HS-5 (cell line): Measurements from ENCODE around the gene TFF1.

Experiments used
- DNase-seq: peaks from one replicate; pipeline ENCODE4 v3.0.0-alpha.2; 2012; ENCODE audit warnings: low read depth

TFF1 gene

DNA sequence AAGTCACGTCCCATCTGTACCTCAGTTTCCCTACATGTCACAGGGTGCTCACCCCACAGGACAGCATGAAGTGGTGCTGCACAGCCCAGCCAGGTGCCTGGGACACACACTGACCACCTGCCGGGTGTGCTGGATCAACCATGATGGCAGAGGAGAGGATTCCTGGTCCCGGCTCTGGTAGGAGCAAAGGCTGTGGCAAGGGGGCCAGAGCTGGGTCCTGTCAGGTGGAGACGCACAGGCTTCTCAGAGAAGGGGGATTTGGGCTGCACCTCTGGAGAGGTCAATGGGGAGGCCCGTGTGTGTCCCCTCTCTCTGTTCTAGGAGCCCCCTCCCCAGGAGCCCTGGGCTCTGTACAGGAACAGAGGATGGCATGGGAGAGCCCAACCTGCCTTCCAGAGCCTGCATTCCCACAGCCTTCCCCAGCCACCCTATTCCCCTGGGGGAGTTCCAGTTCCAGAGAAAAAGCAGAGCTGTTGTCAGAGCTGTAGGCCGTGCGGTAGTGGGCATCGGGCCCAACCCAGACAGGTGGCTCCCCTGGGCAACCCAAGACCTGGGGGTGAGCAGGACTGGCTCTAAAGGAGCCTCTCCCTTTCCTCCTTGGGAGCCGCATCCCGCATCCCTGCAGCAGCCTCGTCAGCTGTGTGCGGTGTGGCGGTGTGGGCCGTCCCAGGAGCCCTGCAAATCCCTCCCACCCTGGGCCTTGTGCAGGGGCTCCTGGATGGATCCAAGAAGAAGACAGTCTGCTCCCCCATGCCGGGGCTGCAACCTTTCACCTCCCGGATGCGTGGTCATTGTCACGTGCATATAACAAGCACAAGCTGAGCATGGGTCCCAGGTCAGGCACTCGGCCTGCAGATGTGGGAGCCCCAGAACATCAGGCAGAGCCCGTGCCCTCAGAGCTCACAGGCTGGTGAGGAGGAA lies 48.2 kb downstream of the TFF1 start:
- DNase-seq = no peak

DNA sequence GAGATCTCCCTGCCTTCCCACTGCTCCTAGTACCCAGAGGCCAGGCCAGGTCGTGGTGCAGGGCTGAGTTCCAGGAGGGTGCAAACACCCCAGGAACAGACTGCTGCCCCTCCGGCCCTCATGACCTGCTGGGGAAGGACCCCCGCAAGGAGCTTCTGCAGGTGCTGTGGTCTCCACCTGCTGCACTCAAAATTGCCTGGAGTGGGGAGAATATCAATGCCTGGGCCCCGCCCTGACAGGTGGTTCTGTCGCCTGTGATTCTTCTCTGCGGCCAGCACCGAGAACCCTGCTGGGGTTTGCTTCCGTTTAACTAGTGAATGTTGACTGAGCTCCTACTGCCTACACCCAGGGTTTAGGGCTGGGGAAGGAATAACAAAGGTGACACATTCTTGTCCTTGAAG lies 49.0 kb downstream of the TFF1 start:
- no peak for DNase-seq

DNA sequence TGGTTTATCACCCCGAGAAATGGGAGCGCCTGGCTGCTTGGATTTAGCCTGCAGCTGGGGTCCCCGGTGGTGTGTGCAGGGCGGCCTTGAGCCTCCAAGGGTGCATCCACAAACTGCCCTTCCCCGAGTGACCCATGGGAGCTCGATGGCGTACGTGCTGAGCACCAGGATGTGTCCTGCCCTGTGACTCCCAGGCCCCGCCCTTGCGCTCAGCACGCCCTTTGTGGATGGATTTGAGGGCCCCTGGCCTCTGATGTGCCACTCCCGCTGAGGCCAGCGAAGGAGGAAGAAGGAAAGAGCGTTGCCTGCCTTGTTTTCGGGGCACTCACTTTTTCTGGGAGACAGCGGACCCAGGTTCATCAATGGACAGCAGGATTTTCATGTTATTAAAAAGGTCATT lies 49.4 kb downstream of the TFF1 start:
- DNase-seq = no peak

DNA sequence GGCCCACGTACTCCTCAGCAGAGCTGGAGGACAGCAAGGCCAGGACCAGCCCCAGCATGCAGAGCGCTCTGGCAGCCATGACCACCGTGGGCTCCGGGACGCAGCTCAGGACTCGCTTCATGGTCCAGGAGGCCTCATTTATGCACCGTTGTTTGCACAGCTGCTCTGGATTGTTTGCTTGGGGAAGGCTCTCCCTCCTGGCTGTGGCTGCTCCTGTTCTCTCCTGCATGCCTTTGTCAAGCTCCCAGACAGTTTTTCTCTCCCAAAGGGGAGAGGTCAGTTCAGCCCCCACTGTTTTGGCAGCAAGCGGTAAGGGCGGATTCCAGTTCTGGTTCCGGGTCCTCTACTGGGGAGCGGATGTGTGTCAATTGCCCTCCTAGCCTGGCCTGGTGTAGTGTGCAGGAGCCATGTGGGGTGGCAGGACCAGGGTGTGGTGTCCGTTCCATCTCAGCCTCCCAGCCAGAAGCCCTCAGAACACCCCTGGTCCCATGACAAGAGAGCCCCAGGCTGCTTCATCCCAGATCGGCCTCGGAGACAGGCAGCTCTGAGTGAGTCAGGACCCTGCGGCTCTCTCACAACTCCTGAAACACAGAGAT lies 50.9 kb downstream of the TFF1 start, which contains the start of gene TFF3:
TFF3 (minus strand) TSS at position 114 of the 596 bp plus-strand sequence; CDS start at position 79, 35 bp downstream.
- no peak for DNase-seq

DNA sequence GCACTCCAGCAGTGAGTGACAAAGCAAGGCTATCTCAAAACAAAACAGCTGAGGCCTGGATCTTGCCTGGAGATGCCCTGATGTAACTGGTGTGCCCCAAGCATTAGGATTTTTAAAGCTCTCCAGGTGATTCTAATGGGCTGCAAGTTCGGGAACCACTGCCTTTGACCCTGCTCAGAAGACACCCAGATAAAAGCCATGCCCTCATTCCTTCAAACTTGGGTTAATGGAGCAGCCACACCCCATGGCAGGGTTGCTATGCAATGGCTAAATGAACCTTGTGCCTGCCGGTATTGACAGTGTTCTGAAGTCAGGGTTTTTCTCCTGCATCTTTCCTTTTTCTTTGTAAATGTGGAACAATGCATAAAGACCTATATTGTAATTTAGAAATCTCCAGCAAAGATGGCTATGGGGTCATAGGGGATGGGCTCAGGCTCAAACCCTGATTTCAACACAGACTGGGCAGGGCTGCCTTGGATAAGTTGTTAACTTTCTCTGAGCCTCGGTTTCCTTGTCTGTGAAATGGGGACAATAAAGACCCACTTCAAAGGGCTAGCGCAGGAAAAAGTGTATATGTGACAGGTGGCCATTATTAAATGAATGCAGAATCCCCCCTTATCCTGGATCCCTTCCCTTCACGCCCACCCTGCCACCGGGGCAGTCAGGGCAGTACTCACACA lies 51.6 kb downstream of the TFF1 start:
- DNase-seq = no peak

DNA sequence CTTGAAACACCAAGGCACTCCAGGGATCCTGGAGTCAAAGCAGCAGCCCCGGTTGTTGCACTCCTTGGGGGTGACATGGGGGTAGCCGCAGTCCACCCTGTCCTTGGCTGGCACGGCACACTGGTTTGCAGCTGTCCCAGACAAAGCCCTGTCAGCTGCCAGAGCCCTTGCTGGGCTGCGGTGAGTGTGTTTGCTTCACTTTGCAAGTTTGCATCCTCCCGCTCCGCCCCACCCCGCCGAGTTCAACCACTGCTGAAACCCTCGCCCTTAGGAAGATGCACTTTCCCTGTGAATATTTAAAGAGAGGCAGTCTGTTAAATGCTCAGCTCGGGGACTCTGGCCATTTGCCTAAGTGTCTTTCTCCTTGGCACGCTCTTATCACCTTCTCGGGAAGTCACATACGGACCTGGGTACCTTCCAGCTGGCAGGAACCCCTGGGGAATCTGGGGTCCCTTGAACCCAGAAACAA lies 52.8 kb downstream of the TFF1 start:
- no peak for DNase-seq

DNA sequence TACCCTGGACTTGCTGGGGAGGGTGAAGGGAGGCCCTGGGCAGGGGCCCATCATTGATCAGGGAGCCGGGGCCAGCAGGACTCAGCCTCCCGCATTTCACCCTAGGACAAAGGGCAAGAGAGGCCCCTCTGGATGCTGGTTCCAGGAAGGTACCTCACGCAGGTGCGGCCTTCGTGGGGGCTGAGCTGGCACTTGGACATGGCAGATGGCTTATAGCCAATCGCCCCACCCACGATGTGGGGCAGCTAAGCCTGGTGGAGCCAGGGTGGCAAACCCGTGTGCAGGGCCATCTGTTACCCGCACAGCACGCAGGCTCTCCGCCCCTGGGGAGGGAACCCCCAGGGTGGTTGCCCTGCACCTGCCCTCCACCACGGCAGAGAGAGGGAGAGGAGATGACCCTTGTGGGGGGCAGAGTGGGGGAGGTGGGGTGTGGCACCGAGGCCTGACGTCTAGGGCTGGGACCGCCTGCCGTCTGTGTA lies 53.7 kb downstream of the TFF1 start:
- no peak for DNase-seq
